ENCODE data around the gene CDC37L1. TPM values are rescaled to one million over a fixed set of nuclear protein-coding genes. Genes with fewer than 3 reads are reported as not detected.

Gene CDC37L1
- total RNA-seq, 4 donors from 2014 or later, result 28.5 to 48.9 (median 38.0) TPM

DNA sequence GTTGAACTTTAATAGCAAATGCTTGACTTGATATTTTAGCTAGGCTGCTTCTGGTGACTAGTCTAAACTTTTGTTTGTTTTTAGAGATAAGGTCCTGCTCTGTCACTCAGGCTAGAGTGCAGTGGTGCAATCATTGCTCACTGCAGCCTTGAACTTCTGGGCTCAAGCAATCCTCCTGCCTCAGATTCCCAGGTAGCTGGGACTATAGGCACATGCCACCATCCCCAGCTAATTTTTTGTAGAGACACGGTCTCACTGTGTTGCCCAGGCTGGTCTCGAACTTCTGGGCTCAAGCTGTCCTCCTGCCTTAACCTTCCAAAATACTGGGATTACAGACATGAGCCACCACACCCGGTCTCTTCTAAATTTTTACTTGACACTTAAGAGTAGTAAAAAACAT is 20.7 kb downstream of the CDC37L1 start:
- Histone ChIP-seq H3K9me3 (no peaks in the 10 kb centered on the region), H3K4me1 (peaks cover 0 to 3% (median 0%) of the 10 kb centered on the region in 4 donors), H3K4me3 (no peak overlapping the region), H3K27me3 (no peaks in the 10 kb centered on the region), H3K36me3 (peaks cover 0 to 68% (median 10%) of the 10 kb centered on the region in 3 donors), H3K27ac (no peak overlapping the region)
- no peak for DNase-seq (ENCODE audit: low spot score in 2 of 2)
- TF ChIP-seq EP300 (IDR thresholded peaks at IDR 0.05) (no peak), POLR2A (IDR thresholded peaks at IDR 0.05) (no peak)
- 89 to 98% methylated on average over 3 of the region's 3 CpGs for WGBS, 2 donors

GRCh38 chr9:4700932-4701331 is 21.6 kb downstream of the CDC37L1 start:
- H3K4me3 ChIP-seq, result no peak overlapping the region
- no peak for DNase-seq (ENCODE audit: low spot score in 2 of 2)
- peaks cover 0 to 66% (median 10%) of the 10 kb centered on the region in 3 donors for H3K36me3 ChIP-seq
- H3K9me3 ChIP-seq, result no peaks in the 10 kb centered on the region
- no peak overlapping the region for H3K27ac ChIP-seq
- H3K27me3 ChIP-seq, result no peaks in the 10 kb centered on the region
- peaks cover 0 to 3% (median 0%) of the 10 kb centered on the region in 4 donors for H3K4me1 ChIP-seq
- TF ChIP-seq CTCF (IDR thresholded peaks at IDR 0.05), result no peak
- TF ChIP-seq POLR2A (IDR thresholded peaks at IDR 0.05), result no peak
- TF ChIP-seq EP300 (IDR thresholded peaks at IDR 0.05), result no peak
- WGBS, 2 donors, result 81 to 86% methylated on average over 2 of the region's 2 CpGs

DNA sequence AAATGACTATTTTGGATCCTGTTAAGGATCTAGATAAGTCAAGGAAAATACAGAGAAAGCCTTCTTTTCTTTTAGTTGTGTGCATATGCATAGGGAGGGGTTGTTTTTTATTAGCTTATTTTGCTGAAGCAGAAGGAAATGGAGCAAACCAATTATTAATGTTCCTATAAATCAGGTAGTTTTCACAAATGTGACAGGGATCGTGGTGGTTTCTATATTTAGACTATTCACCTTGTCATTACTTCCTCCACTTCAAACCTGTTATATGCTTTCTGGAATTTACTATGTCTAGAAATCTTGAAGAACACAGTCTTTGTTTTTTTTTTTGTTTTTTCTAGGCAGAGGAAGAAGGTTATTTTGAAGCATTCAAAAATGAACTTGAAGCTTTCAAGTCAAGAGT is 22.2 kb downstream of the CDC37L1 start:
- H3K36me3 ChIP-seq, result peaks cover 0 to 70% (median 10%) of the 10 kb centered on the region in 3 donors
- 73 to 79% methylated on average over 1 of the region's 1 CpG for WGBS, 2 donors
- H3K4me3 ChIP-seq, result no peak overlapping the region

GRCh38 chr9:4704129-4704528 is 24.8 kb downstream of the CDC37L1 start:
- no peak for TF ChIP-seq CTCF (IDR thresholded peaks at IDR 0.05)
- TF ChIP-seq EP300 (IDR thresholded peaks at IDR 0.05), result no peak
- TF ChIP-seq POLR2A (IDR thresholded peaks at IDR 0.05), result no peak
- Histone ChIP-seq H3K27ac (no peak overlapping the region), H3K4me3 (no peak overlapping the region), H3K4me1 (no peaks in the 10 kb centered on the region), H3K27me3 (no peaks in the 10 kb centered on the region), H3K9me3 (no peaks in the 10 kb centered on the region), H3K36me3 (peaks cover 0 to 66% (median 0%) of the 10 kb centered on the region in 3 donors)
- WGBS, 2 donors, result 91 to 93% methylated on average over 2 of the region's 2 CpGs
- DNase-seq (ENCODE audit: low spot score in 2 of 2), result no peak

More for the DNA sequence above, 22.2 kb downstream of the CDC37L1 start:
- DNase-seq (ENCODE audit: low spot score in 2 of 2), result no peak
- H3K27ac ChIP-seq, result no peak overlapping the region
- no peak for TF ChIP-seq POLR2A (IDR thresholded peaks at IDR 0.05)
- H3K27me3 ChIP-seq, result no peaks in the 10 kb centered on the region
- H3K9me3 ChIP-seq, result no peaks in the 10 kb centered on the region
- peaks cover 0 to 3% (median 0%) of the 10 kb centered on the region in 4 donors for H3K4me1 ChIP-seq

DNA sequence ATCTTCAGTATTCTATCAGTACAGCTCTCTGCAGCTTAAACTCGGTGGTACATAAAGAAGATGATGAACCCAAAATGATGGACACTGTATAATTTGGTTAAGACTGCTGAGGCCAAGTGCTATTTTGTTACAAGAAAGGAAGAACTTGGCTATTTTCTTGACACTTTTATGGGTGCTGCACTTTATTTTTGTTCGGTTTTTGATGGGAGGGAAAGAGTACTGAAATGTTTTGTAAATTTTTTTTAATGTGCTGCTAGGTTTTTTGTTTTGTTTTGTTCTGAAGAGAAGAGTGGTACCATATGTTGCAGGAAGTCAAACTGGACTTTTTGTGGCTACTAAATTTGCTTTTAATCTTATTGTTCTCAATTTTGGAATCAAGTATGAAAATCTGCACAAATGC is 26.7 kb downstream of the CDC37L1 start:
- H3K27me3 ChIP-seq, result no peaks in the 10 kb centered on the region
- no peak overlapping the region for H3K27ac ChIP-seq
- no peak for DNase-seq (ENCODE audit: low spot score in 2 of 2)
- H3K4me3 ChIP-seq, result no peak overlapping the region
- H3K4me1 ChIP-seq, result no peaks in the 10 kb centered on the region
- 66 to 67% methylated on average over 2 of the region's 2 CpGs for WGBS, 2 donors
- peaks cover 0 to 77% (median 0%) of the 10 kb centered on the region in 3 donors for H3K36me3 ChIP-seq
- H3K9me3 ChIP-seq, result no peaks in the 10 kb centered on the region
- TF ChIP-seq EP300 (IDR thresholded peaks at IDR 0.05), result no peak
- no peak for TF ChIP-seq CTCF (IDR thresholded peaks at IDR 0.05)
- no peak for TF ChIP-seq POLR2A (IDR thresholded peaks at IDR 0.05)

DNA sequence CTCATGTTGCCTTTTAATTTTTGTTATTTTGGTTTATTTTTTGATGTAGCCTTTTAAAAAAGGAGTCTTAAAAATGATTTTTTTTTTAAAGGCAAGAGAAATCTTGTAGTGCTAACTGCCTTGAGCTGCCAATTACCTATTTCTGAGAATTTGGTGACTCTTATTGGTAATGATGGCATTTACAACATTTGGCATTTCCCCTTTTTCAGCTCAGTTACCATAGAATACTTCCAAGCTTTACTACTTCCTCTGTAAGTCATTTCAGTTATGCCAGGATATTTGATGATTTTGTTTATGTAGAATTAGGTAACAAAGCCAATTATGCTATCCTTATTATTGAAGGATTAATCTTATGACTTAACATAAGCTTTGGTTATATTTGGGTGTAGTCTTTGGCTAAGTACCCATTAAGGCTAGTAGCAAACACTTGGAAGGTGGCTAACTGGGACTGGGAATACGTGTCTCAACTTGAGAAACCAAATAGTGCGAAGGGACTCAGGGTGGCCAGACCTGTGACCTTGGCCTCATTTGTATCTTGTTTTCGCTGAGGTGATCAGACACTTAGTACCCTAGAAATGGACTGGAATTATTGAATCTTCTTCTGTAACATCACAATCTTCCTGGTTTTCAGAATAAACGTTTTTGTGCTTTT is 27.7 kb downstream of the CDC37L1 start:
- no peaks in the 10 kb centered on the region for H3K27me3 ChIP-seq
- TF ChIP-seq EP300 (IDR thresholded peaks at IDR 0.05), result no peak
- TF ChIP-seq CTCF (IDR thresholded peaks at IDR 0.05), result no peak
- TF ChIP-seq POLR2A (IDR thresholded peaks at IDR 0.05), result no peak
- 74 to 79% methylated on average over 4 of the region's 4 CpGs for WGBS, 2 donors
- no peak overlapping the region for H3K4me3 ChIP-seq
- H3K4me1 ChIP-seq, result no peaks in the 10 kb centered on the region
- H3K27ac ChIP-seq, result no peak overlapping the region
- peaks cover 0 to 73% (median 0%) of the 10 kb centered on the region in 3 donors for H3K36me3 ChIP-seq
- no peaks in the 10 kb centered on the region for H3K9me3 ChIP-seq
- DNase-seq (ENCODE audit: low spot score in 2 of 2), result no peak

Measured in tibial nerve (tissue), 4 donors.